ENCODE results near the gene G6PD.
"Not testable (repeated sequence)": the region's sequence is repeated elsewhere in the genome, so short reads cannot be mapped to it uniquely, and the experiment has no call there.

The G6PD gene

GRCh38 chrX:154562295-154562694 lies 15.6 kb upstream of the G6PD start:
- H3K36me3 ChIP-seq (ENCODE audit: control insufficient read depth in 1 of 2, insufficient read depth in 2 of 2, low read length in 2 of 2); H3K27ac ChIP-seq (ENCODE audit: low read length); H3K4me1 ChIP-seq (ENCODE audit: control insufficient read depth in 1 of 2, insufficient read depth in 2 of 2, low read length in 2 of 2): not testable (repeated sequence)

GRCh38 chrX:154560326-154560725 lies 13.7 kb upstream of the G6PD start:
- H3K4me1 ChIP-seq (ENCODE audit: control insufficient read depth in 1 of 2, insufficient read depth in 2 of 2, low read length in 2 of 2); H3K4me3 ChIP-seq (ENCODE audit: low read depth in 1 of 2, low read length in 2 of 2); H3K27ac ChIP-seq (ENCODE audit: low read length); H3K36me3 ChIP-seq (ENCODE audit: control insufficient read depth in 1 of 2, insufficient read depth in 2 of 2, low read length in 2 of 2); H3K9me3 ChIP-seq (ENCODE audit: control insufficient read depth in 1 of 2, low read length in 2 of 2); H3K27me3 ChIP-seq (ENCODE audit: low read depth, low read length): not testable (repeated sequence)

More at GRCh38 chrX:154562295-154562694, 15.6 kb upstream of the G6PD start:
- H3K9me3 ChIP-seq (ENCODE audit: control insufficient read depth in 1 of 2, low read length in 2 of 2); H3K27me3 ChIP-seq (ENCODE audit: low read depth, low read length); H3K4me3 ChIP-seq (ENCODE audit: low read depth in 1 of 2, low read length in 2 of 2): not testable (repeated sequence)

GRCh38 chrX:154558896-154559295 lies 12.2 kb upstream of the G6PD start:
- not testable (repeated sequence) for H3K4me3 ChIP-seq (ENCODE audit: low read depth in 1 of 2, low read length in 2 of 2); H3K9me3 ChIP-seq (ENCODE audit: control insufficient read depth in 1 of 2, low read length in 2 of 2); H3K36me3 ChIP-seq (ENCODE audit: control insufficient read depth in 1 of 2, insufficient read depth in 2 of 2, low read length in 2 of 2); H3K4me1 ChIP-seq (ENCODE audit: control insufficient read depth in 1 of 2, insufficient read depth in 2 of 2, low read length in 2 of 2); H3K27me3 ChIP-seq (ENCODE audit: low read depth, low read length); H3K27ac ChIP-seq (ENCODE audit: low read length)

GRCh38 chrX:154558060-154558690 lies 11.5 kb upstream of the G6PD start:
- not testable (repeated sequence) for H3K27ac ChIP-seq (ENCODE audit: low read length); H3K9me3 ChIP-seq (ENCODE audit: control insufficient read depth in 1 of 2, low read length in 2 of 2); H3K4me3 ChIP-seq (ENCODE audit: low read depth in 1 of 2, low read length in 2 of 2); H3K27me3 ChIP-seq (ENCODE audit: low read depth, low read length); H3K4me1 ChIP-seq (ENCODE audit: control insufficient read depth in 1 of 2, insufficient read depth in 2 of 2, low read length in 2 of 2)
- peaks cover 0 to 17% of the 10 kb centered on the region in 2 donors for H3K36me3 ChIP-seq (ENCODE audit: control insufficient read depth in 1 of 2, insufficient read depth in 2 of 2, low read length in 2 of 2)

GRCh38 chrX:154552112-154552806 lies 5.6 kb upstream of the G6PD start:
- Histone ChIP-seq H3K4me1 (ENCODE audit: control insufficient read depth in 1 of 2, insufficient read depth in 2 of 2, low read length in 2 of 2) (peaks cover 0 to 14% of the 10 kb centered on the region in 2 donors), H3K36me3 (ENCODE audit: control insufficient read depth in 1 of 2, insufficient read depth in 2 of 2, low read length in 2 of 2) (peaks cover 0 to 22% of the 10 kb centered on the region in 2 donors)
- not testable (repeated sequence) for H3K9me3 ChIP-seq (ENCODE audit: control insufficient read depth in 1 of 2, low read length in 2 of 2); H3K4me3 ChIP-seq (ENCODE audit: low read depth in 1 of 2, low read length in 2 of 2); H3K27me3 ChIP-seq (ENCODE audit: low read depth, low read length); H3K27ac ChIP-seq (ENCODE audit: low read length)

- Histone ChIP-seq H3K9me3 (ENCODE audit: control insufficient read depth in 1 of 2, low read length in 2 of 2) (no peaks in the 10 kb centered on the region), H3K4me1 (ENCODE audit: control insufficient read depth in 1 of 2, insufficient read depth in 2 of 2, low read length in 2 of 2) (peaks cover 0 to 19% of the 10 kb centered on the region in 2 donors), H3K27ac (ENCODE audit: low read length) (no peak overlapping the region), H3K4me3 (ENCODE audit: low read depth in 1 of 2, low read length in 2 of 2) (no peak overlapping the region), H3K36me3 (ENCODE audit: control insufficient read depth in 1 of 2, insufficient read depth in 2 of 2, low read length in 2 of 2) (peaks cover 0 to 16% of the 10 kb centered on the region in 2 donors), H3K27me3 (ENCODE audit: low read depth, low read length) (no peaks in the 10 kb centered on the region)
Measured at GRCh38 chrX:154549766-154550165, 3.1 kb upstream of the G6PD start.

- peak overlapping the region; percentile 93 for H3K27ac ChIP-seq (ENCODE audit: low read length)
- peaks cover 0 to 3% of the 10 kb centered on the region in 2 donors for H3K36me3 ChIP-seq (ENCODE audit: control insufficient read depth in 1 of 2, insufficient read depth in 2 of 2, low read length in 2 of 2)
- H3K27me3 ChIP-seq (ENCODE audit: low read depth, low read length): no peaks in the 10 kb centered on the region
- peak overlapping the region; percentile 83 to 85 for H3K4me3 ChIP-seq (ENCODE audit: low read depth in 1 of 2, low read length in 2 of 2)
- no peaks in the 10 kb centered on the region for H3K9me3 ChIP-seq (ENCODE audit: control insufficient read depth in 1 of 2, low read length in 2 of 2)
- peaks cover 0 to 19% of the 10 kb centered on the region in 2 donors for H3K4me1 ChIP-seq (ENCODE audit: control insufficient read depth in 1 of 2, insufficient read depth in 2 of 2, low read length in 2 of 2)
Measured at GRCh38 chrX:154548028-154548316, 1.3 kb upstream of the G6PD start.

GRCh38 chrX:154547245-154548027 lies 790 bp upstream of the G6PD start, which contains the start of gene IKBKG:
Gene IKBKG, plus strand, starts transcription at chrX:154547620. Its CDS starts 4,383 bp downstream, at chrX:154552003.
- H3K27me3 ChIP-seq (ENCODE audit: low read depth, low read length): no peaks in the 10 kb centered on the region
- peak within 1 kb of the TSS; percentile 93 for H3K27ac ChIP-seq (ENCODE audit: low read length)
- peak within 1 kb of the TSS; percentile 83 to 85 for H3K4me3 ChIP-seq (ENCODE audit: low read depth in 1 of 2, low read length in 2 of 2)
- H3K9me3 ChIP-seq (ENCODE audit: control insufficient read depth in 1 of 2, low read length in 2 of 2): no peaks in the 10 kb centered on the region
- peaks cover 0 to 3% of the 10 kb centered on the region in 2 donors for H3K36me3 ChIP-seq (ENCODE audit: control insufficient read depth in 1 of 2, insufficient read depth in 2 of 2, low read length in 2 of 2)
- peaks cover 0 to 19% of the 10 kb centered on the region in 2 donors for H3K4me1 ChIP-seq (ENCODE audit: control insufficient read depth in 1 of 2, insufficient read depth in 2 of 2, low read length in 2 of 2)

- H3K4me3 ChIP-seq (ENCODE audit: low read depth in 1 of 2, low read length in 2 of 2): peak overlapping the region; percentile 61 to 83
- peaks cover 0 to 6% of the 10 kb centered on the region in 2 donors for H3K36me3 ChIP-seq (ENCODE audit: control insufficient read depth in 1 of 2, insufficient read depth in 2 of 2, low read length in 2 of 2)
- no peak overlapping the region for H3K27ac ChIP-seq (ENCODE audit: low read length)
- H3K4me1 ChIP-seq (ENCODE audit: control insufficient read depth in 1 of 2, insufficient read depth in 2 of 2, low read length in 2 of 2): peaks cover 0 to 18% of the 10 kb centered on the region in 2 donors
- H3K27me3 ChIP-seq (ENCODE audit: low read depth, low read length): no peaks in the 10 kb centered on the region
- H3K9me3 ChIP-seq (ENCODE audit: control insufficient read depth in 1 of 2, low read length in 2 of 2): no peaks in the 10 kb centered on the region
Measured at GRCh38 chrX:154545673-154546274, 872 bp downstream of the G6PD start.

GRCh38 chrX:154542723-154543424 lies 3.8 kb downstream of the G6PD start:
- H3K27ac ChIP-seq (ENCODE audit: low read length): peak overlapping the region; percentile 71
- no peak overlapping the region for H3K4me3 ChIP-seq (ENCODE audit: low read depth in 1 of 2, low read length in 2 of 2)
- peaks cover 0 to 9% of the 10 kb centered on the region in 2 donors for H3K4me1 ChIP-seq (ENCODE audit: control insufficient read depth in 1 of 2, insufficient read depth in 2 of 2, low read length in 2 of 2)
- no peaks in the 10 kb centered on the region for H3K9me3 ChIP-seq (ENCODE audit: control insufficient read depth in 1 of 2, low read length in 2 of 2)
- no peaks in the 10 kb centered on the region for H3K27me3 ChIP-seq (ENCODE audit: low read depth, low read length)
- H3K36me3 ChIP-seq (ENCODE audit: control insufficient read depth in 1 of 2, insufficient read depth in 2 of 2, low read length in 2 of 2): peaks cover 0 to 6% of the 10 kb centered on the region in 2 donors
